ENCODE data around the gene PRKAR1A.
"Not testable (repeated sequence)": the region's sequence is repeated elsewhere in the genome, so short reads cannot be mapped to it uniquely, and the experiment has no call there.

PRKAR1A gene

GRCh38 chr17:68580236-68580770 is 68.1 kb downstream of the PRKAR1A start:
- H3K4me3 ChIP-seq (ENCODE audit: low read depth, low read length) = no peak overlapping the region
- no peaks in the 10 kb centered on the region for H3K27me3 ChIP-seq (ENCODE audit: control insufficient read depth, insufficient read depth, low read length)
- no peaks in the 10 kb centered on the region for H3K4me1 ChIP-seq (ENCODE audit: control insufficient read depth, insufficient read depth, low read length)
- H3K36me3 ChIP-seq (ENCODE audit: control insufficient read depth, insufficient read depth, low read length) = peaks cover 28% of the 10 kb centered on the region; the same call in 1 of the 2 replicates
- no peaks in the 10 kb centered on the region for H3K9me3 ChIP-seq (ENCODE audit: control insufficient read depth, insufficient read depth, low read depth, low read length)
- H3K27ac ChIP-seq (ENCODE audit: low read depth, low read length) = no peak overlapping the region
- H3K9ac ChIP-seq (ENCODE audit: low read length) = no peak overlapping the region

- Histone ChIP-seq H3K9ac (ENCODE audit: low read length) (no peak overlapping the region), H3K9me3 (ENCODE audit: control insufficient read depth, insufficient read depth, low read depth, low read length) (peaks cover 4% of the 10 kb centered on the region), H3K27ac (ENCODE audit: low read depth, low read length) (no peak overlapping the region), H3K27me3 (ENCODE audit: control insufficient read depth, insufficient read depth, low read length) (no peaks in the 10 kb centered on the region), H3K36me3 (ENCODE audit: control insufficient read depth, insufficient read depth, low read length) (peaks cover 33% of the 10 kb centered on the region; the same call in 1 of the 2 replicates), H3K4me1 (ENCODE audit: control insufficient read depth, insufficient read depth, low read length) (no peaks in the 10 kb centered on the region), H3K4me3 (ENCODE audit: low read depth, low read length) (no peak overlapping the region)
Measured at GRCh38 chr17:68581863-68582645, 69.8 kb downstream of the PRKAR1A start.

GRCh38 chr17:68582867-68583266 is 70.6 kb downstream of the PRKAR1A start:
- H3K27ac ChIP-seq (ENCODE audit: low read depth, low read length); H3K9me3 ChIP-seq (ENCODE audit: control insufficient read depth, insufficient read depth, low read depth, low read length); H3K4me1 ChIP-seq (ENCODE audit: control insufficient read depth, insufficient read depth, low read length); H3K4me3 ChIP-seq (ENCODE audit: low read depth, low read length); H3K27me3 ChIP-seq (ENCODE audit: control insufficient read depth, insufficient read depth, low read length); H3K9ac ChIP-seq (ENCODE audit: low read length): not testable (repeated sequence)
- peaks cover 37% of the 10 kb centered on the region; the same call in 1 of the 2 replicates for H3K36me3 ChIP-seq (ENCODE audit: control insufficient read depth, insufficient read depth, low read length)

GRCh38 chr17:68584581-68585303 is 72.5 kb downstream of the PRKAR1A start:
- H3K9ac ChIP-seq (ENCODE audit: low read length) = no peak overlapping the region
- H3K36me3 ChIP-seq (ENCODE audit: control insufficient read depth, insufficient read depth, low read length) = peaks cover 49% of the 10 kb centered on the region
- H3K4me3 ChIP-seq (ENCODE audit: low read depth, low read length) = no peak overlapping the region
- no peaks in the 10 kb centered on the region for H3K4me1 ChIP-seq (ENCODE audit: control insufficient read depth, insufficient read depth, low read length)
- no peak overlapping the region for H3K27ac ChIP-seq (ENCODE audit: low read depth, low read length)
- peaks cover 18% of the 10 kb centered on the region for H3K9me3 ChIP-seq (ENCODE audit: control insufficient read depth, insufficient read depth, low read depth, low read length)
- H3K27me3 ChIP-seq (ENCODE audit: control insufficient read depth, insufficient read depth, low read length) = no peaks in the 10 kb centered on the region

GRCh38 chr17:68585643-68586042 is 73.4 kb downstream of the PRKAR1A start:
- no peak overlapping the region for H3K4me3 ChIP-seq (ENCODE audit: low read depth, low read length)

DNA sequence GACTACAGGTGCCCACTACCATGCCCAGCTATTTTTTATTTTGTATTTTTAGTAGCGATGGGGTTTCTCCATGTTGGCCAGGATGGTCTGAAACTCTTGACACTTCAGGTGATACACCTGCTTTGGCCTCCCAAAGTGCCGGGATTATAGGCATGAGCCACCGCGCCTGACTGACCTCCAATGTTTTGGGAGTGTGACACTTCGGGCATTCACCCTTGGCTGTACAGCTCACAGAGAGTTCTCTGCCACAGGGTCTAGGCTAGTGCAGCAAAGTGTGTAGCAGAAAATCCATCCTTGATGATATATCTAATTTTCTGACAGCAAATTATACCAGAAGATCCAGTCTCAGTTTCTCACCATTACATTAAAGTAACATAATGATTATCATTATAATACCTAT is 74.8 kb downstream of the PRKAR1A start:
- H3K4me3 ChIP-seq (ENCODE audit: low read depth, low read length) = no peak overlapping the region
- peaks cover 53% of the 10 kb centered on the region for H3K36me3 ChIP-seq (ENCODE audit: control insufficient read depth, insufficient read depth, low read length)
- H3K27ac ChIP-seq (ENCODE audit: low read depth, low read length) = no peak overlapping the region
- no peaks in the 10 kb centered on the region for H3K27me3 ChIP-seq (ENCODE audit: control insufficient read depth, insufficient read depth, low read length)
- peaks cover 18% of the 10 kb centered on the region for H3K9me3 ChIP-seq (ENCODE audit: control insufficient read depth, insufficient read depth, low read depth, low read length)
- H3K4me1 ChIP-seq (ENCODE audit: control insufficient read depth, insufficient read depth, low read length) = no peaks in the 10 kb centered on the region
- H3K9ac ChIP-seq (ENCODE audit: low read length) = no peak overlapping the region

More at GRCh38 chr17:68585643-68586042, 73.4 kb downstream of the PRKAR1A start:
- Histone ChIP-seq H3K4me1 (ENCODE audit: control insufficient read depth, insufficient read depth, low read length) (no peaks in the 10 kb centered on the region), H3K9ac (ENCODE audit: low read length) (no peak overlapping the region), H3K27me3 (ENCODE audit: control insufficient read depth, insufficient read depth, low read length) (no peaks in the 10 kb centered on the region), H3K36me3 (ENCODE audit: control insufficient read depth, insufficient read depth, low read length) (peaks cover 51% of the 10 kb centered on the region), H3K27ac (ENCODE audit: low read depth, low read length) (no peak overlapping the region), H3K9me3 (ENCODE audit: control insufficient read depth, insufficient read depth, low read depth, low read length) (peaks cover 18% of the 10 kb centered on the region)

DNA sequence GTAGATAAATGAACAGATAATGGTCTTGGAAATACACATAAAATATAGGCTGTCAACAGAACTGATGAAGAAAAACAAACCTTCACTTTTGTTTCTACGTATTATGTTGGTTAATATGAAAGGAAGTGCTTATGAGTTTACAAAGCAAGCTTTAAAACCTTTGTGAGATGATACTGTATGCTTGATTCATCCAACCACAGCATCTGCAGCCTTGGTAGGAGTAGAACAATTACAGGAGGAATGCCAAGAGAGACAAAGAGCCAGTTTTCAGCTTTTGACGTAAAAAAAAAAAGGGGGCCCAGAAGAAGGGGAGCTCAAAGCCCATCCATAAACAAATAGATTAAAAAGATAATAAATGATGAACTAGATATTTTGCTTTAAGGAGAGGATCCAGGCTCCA is 75.6 kb downstream of the PRKAR1A start:
- peaks cover 18% of the 10 kb centered on the region for H3K9me3 ChIP-seq (ENCODE audit: control insufficient read depth, insufficient read depth, low read depth, low read length)
- no peaks in the 10 kb centered on the region for H3K4me1 ChIP-seq (ENCODE audit: control insufficient read depth, insufficient read depth, low read length)
- no peaks in the 10 kb centered on the region for H3K27me3 ChIP-seq (ENCODE audit: control insufficient read depth, insufficient read depth, low read length)
- no peak overlapping the region for H3K9ac ChIP-seq (ENCODE audit: low read length)
- H3K4me3 ChIP-seq (ENCODE audit: low read depth, low read length) = no peak overlapping the region
- H3K36me3 ChIP-seq (ENCODE audit: control insufficient read depth, insufficient read depth, low read length) = peaks cover 56% of the 10 kb centered on the region
- no peak overlapping the region for H3K27ac ChIP-seq (ENCODE audit: low read depth, low read length)

- Histone ChIP-seq H3K27me3 (ENCODE audit: control insufficient read depth, insufficient read depth, low read length) (no peaks in the 10 kb centered on the region), H3K27ac (ENCODE audit: low read depth, low read length) (no peak overlapping the region), H3K4me1 (ENCODE audit: control insufficient read depth, insufficient read depth, low read length) (no peaks in the 10 kb centered on the region), H3K36me3 (ENCODE audit: control insufficient read depth, insufficient read depth, low read length) (peaks cover 58% of the 10 kb centered on the region), H3K9ac (ENCODE audit: low read length) (no peak overlapping the region), H3K9me3 (ENCODE audit: control insufficient read depth, insufficient read depth, low read depth, low read length) (peaks cover 18% of the 10 kb centered on the region), H3K4me3 (ENCODE audit: low read depth, low read length) (no peak overlapping the region)
Measured at GRCh38 chr17:68588362-68588761, 76.1 kb downstream of the PRKAR1A start.

DNA sequence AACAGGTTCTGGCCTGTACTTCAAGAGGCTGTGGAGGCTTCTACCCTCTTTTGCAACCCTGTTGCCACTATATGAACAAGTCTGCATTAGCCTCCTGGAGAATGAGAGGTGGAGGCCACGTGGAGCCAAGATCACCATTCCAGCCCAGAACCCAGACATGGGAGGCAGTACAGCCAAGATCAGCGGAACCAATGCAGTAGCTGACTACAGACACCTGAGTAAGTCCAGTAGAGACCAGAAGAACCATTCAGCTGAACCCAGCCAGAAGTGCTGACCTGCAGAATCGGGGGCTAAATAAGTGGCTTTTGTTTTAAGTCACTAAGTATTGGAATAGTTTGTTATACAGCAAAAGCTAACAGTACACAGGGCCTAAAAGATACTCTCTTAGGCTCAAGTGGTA is 76.9 kb downstream of the PRKAR1A start:
- no peak overlapping the region for H3K27ac ChIP-seq (ENCODE audit: low read depth, low read length)
- H3K9me3 ChIP-seq (ENCODE audit: control insufficient read depth, insufficient read depth, low read depth, low read length) = peaks cover 18% of the 10 kb centered on the region
- peaks cover 58% of the 10 kb centered on the region for H3K36me3 ChIP-seq (ENCODE audit: control insufficient read depth, insufficient read depth, low read length)
- no peak overlapping the region for H3K4me3 ChIP-seq (ENCODE audit: low read depth, low read length)
- no peak overlapping the region for H3K9ac ChIP-seq (ENCODE audit: low read length)
- no peaks in the 10 kb centered on the region for H3K27me3 ChIP-seq (ENCODE audit: control insufficient read depth, insufficient read depth, low read length)
- no peaks in the 10 kb centered on the region for H3K4me1 ChIP-seq (ENCODE audit: control insufficient read depth, insufficient read depth, low read length)

GRCh38 chr17:68591583-68591982 is 79.4 kb downstream of the PRKAR1A start:
- Histone ChIP-seq H3K9ac (ENCODE audit: low read length) (no peak overlapping the region), H3K27me3 (ENCODE audit: control insufficient read depth, insufficient read depth, low read length) (no peaks in the 10 kb centered on the region), H3K36me3 (ENCODE audit: control insufficient read depth, insufficient read depth, low read length) (peaks cover 68% of the 10 kb centered on the region), H3K4me1 (ENCODE audit: control insufficient read depth, insufficient read depth, low read length) (peaks cover 15% of the 10 kb centered on the region; the same call in 1 of the 2 replicates), H3K9me3 (ENCODE audit: control insufficient read depth, insufficient read depth, low read depth, low read length) (peaks cover 14% of the 10 kb centered on the region), H3K4me3 (ENCODE audit: low read depth, low read length) (no peak overlapping the region), H3K27ac (ENCODE audit: low read depth, low read length) (no peak overlapping the region)

- H3K4me3 ChIP-seq (ENCODE audit: low read depth, low read length) = no peak overlapping the region
- no peak overlapping the region for H3K27ac ChIP-seq (ENCODE audit: low read depth, low read length)
- peaks cover 72% of the 10 kb centered on the region for H3K36me3 ChIP-seq (ENCODE audit: control insufficient read depth, insufficient read depth, low read length)
- no peaks in the 10 kb centered on the region for H3K27me3 ChIP-seq (ENCODE audit: control insufficient read depth, insufficient read depth, low read length)
- H3K4me1 ChIP-seq (ENCODE audit: control insufficient read depth, insufficient read depth, low read length) = peaks cover 15% of the 10 kb centered on the region; the same call in 1 of the 2 replicates
- peaks cover 13% of the 10 kb centered on the region for H3K9me3 ChIP-seq (ENCODE audit: control insufficient read depth, insufficient read depth, low read depth, low read length)
- no peak overlapping the region for H3K9ac ChIP-seq (ENCODE audit: low read length)
Measured at GRCh38 chr17:68592009-68592408, 79.8 kb downstream of the PRKAR1A start.

All from HUES6 (cell line).